ENCODE data around the gene OR51A2. TPM values are rescaled to one million over a fixed set of nuclear protein-coding genes. Genes with fewer than 3 reads are reported as not detected.

OR51A2 gene
- total and polyA plus RNA-seq, 2 of the 13 experiments (the other 11 are each of a cell fraction or from before 2014, with no cell fraction given): not detected

GRCh38 chr11:4975436-4975835, 19.9 kb upstream of the OR51A2 start:
- H3K4me1 ChIP-seq (ENCODE audit: insufficient read depth, low read length): no peaks in the 10 kb centered on the region
- H3K27ac ChIP-seq (ENCODE audit: extremely low read length, insufficient read depth, low read length): no peak overlapping the region
- H3K9ac ChIP-seq (ENCODE audit: insufficient read depth, low read depth, low read length): no peak overlapping the region
- POLR2A ChIA-PET: no interaction called here
- FAIRE-seq: no peak
- no peaks in the 10 kb centered on the region for H3K9me3 ChIP-seq (ENCODE audit: low read length)
- H3K36me3 ChIP-seq (replicated peaks in 1 of 2; ENCODE audit: control insufficient read depth in 1 of 2, insufficient read depth in 2 of 2, low read length in 2 of 2): no peaks in the 10 kb centered on the region
- CTCF ChIA-PET (ENCODE audit: low intra/inter-chr PET ratio, low total read pairs): no interaction called here
- 5% methylated on average over 5 of the region's 5 CpGs for WGBS (ENCODE audit: low lambda C conversion rate)
- no peak overlapping the region for H3K4me3 ChIP-seq (replicated peaks in 1 of 3; ENCODE audit: insufficient read depth in 1 of 3, low read depth in 2 of 3, low read length in 3 of 3)
- no peaks in the 10 kb centered on the region for H4K20me1 ChIP-seq (ENCODE audit: insufficient read depth, low read length)
- DNase-seq (ENCODE audit: low spot score): no peak
- no peaks in the 10 kb centered on the region for H3K27me3 ChIP-seq (ENCODE audit: control insufficient read depth in 1 of 2, insufficient read depth in 2 of 2, low read length in 2 of 2)
- no TSS peak for BruUV-seq (replicated peaks)
- H3K4me2 ChIP-seq (ENCODE audit: low read depth, low read length): no peak overlapping the region
- no peak overlapping the region for H2AFZ ChIP-seq (ENCODE audit: low read length)
- no peak for ATAC-seq
- in situ Hi-C loops (cut with HindIII; ENCODE audit: extremely low pct_ligation_motif_present, low pct_unique_long_range_greater_than_20kb): no loop called here
- no peaks in the 10 kb centered on the region for H3K79me2 ChIP-seq (ENCODE audit: insufficient read depth, low read length)
- intact Hi-C loops (cut with micrococcal nuclease; ENCODE audit: unreplicated experiment): no loop called here
- TF ChIP-seq MLLT10 (CRISPR knock-in tag; IDR thresholded peaks at IDR 0.05) (no peak), ZNF143 (CRISPR knock-in tag; IDR thresholded peaks at IDR 0.05) (no peak), ZBTB21 (CRISPR knock-in tag; IDR thresholded peaks at IDR 0.05) (no peak), ZNF646 (CRISPR knock-in tag; IDR thresholded peaks at IDR 0.05) (no peak), RELA (CRISPR knock-in tag; IDR thresholded peaks at IDR 0.05) (no peak), ZNF329 (CRISPR knock-in tag; IDR thresholded peaks at IDR 0.05; ENCODE audit: low read depth) (no peak), ZNF530 (CRISPR knock-in tag; IDR thresholded peaks at IDR 0.05; ENCODE audit: low read depth) (no peak), TRIM22 (IDR thresholded peaks at IDR 0.05) (no peak), POLR2G (IDR thresholded peaks at IDR 0.05; ENCODE audit: low read depth, low read length) (no peak), MAZ (IDR thresholded peaks at IDR 0.05; ENCODE audit: borderline replicate concordance, low read depth, low read length) (no peak), MAZ (CRISPR knock-in tag; IDR thresholded peaks at IDR 0.05; ENCODE audit: low read depth) (no peak), AHDC1 (CRISPR knock-in tag; IDR thresholded peaks at IDR 0.05; ENCODE audit: borderline replicate concordance) (no peak), NR1H2 (CRISPR knock-in tag; IDR thresholded peaks at IDR 0.05; ENCODE audit: borderline replicate concordance, low read depth) (no peak)

Measured in HepG2 (cell line).